Panc1 (cell line): ENCODE data around the gene SORD.
"Not testable (repeated sequence)": the region's sequence is repeated elsewhere in the genome, so short reads cannot be mapped to it uniquely, and the experiment has no call there.

Source experiments
- POLR2AphosphoS5 ChIP-seq: IDR thresholded peaks from 2 replicates; pipeline ENCODE4 v1.6.1; 2012; ENCODE audit warnings: mild to moderate bottlenecking, low read depth, low read length, moderate library complexity
- TF ChIP-seq, protein P1 (sequence below): fragments of 450-650 bp; IDR thresholded peaks from 2 replicates; pipeline ENCODE4 v1.5.1; 2017; ENCODE audit warnings: mild to moderate bottlenecking

DNA sequence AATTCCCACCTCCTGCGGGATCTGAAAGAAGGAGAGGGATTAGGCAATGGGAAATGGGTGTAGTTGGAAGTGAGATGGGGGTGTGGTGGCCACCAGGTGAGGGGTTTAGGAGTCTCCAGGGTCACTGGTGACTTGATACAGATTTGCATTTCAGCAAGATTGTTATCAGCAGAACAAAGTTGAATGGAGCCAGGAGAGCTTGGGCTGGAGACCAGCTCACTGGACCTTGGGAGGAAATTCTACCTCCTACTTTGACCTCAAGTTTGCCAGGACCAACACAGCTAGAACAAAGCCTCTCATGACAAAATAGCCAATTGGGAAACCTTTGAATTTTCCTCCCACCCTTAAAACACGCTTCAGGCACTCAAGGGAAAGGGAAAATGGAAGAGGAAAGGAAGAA, 9.5 kb downstream of the SORD start:
- TF ChIP-seq, protein P1, sequence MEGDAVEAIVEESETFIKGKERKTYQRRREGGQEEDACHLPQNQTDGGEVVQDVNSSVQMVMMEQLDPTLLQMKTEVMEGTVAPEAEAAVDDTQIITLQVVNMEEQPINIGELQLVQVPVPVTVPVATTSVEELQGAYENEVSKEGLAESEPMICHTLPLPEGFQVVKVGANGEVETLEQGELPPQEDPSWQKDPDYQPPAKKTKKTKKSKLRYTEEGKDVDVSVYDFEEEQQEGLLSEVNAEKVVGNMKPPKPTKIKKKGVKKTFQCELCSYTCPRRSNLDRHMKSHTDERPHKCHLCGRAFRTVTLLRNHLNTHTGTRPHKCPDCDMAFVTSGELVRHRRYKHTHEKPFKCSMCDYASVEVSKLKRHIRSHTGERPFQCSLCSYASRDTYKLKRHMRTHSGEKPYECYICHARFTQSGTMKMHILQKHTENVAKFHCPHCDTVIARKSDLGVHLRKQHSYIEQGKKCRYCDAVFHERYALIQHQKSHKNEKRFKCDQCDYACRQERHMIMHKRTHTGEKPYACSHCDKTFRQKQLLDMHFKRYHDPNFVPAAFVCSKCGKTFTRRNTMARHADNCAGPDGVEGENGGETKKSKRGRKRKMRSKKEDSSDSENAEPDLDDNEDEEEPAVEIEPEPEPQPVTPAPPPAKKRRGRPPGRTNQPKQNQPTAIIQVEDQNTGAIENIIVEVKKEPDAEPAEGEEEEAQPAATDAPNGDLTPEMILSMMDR: not testable (repeated sequence)
- TF ChIP-seq POLR2AphosphoS5: not testable (repeated sequence)
